Peyer's patch (tissue), 4 donors: ENCODE data around the gene AFG1L. TPM values are rescaled to one million over a fixed set of nuclear protein-coding genes. Genes with fewer than 3 reads are reported as not detected.

Experiments used
- DNase-seq, 3 donors: peaks; one replicate each; pipeline ENCODE4 v3.0.0-alpha.2; 2017 to 2019
- H3K27ac ChIP-seq, 4 donors: fragments of 200-600 bp; sonication (generic); one replicate each; pipeline ENCODE4 v1.5.1; 2016 to 2019
- H3K27me3 ChIP-seq, 2 donors: fragments of 200-600 bp; sonication (generic); one replicate each; pipeline ENCODE4 v1.5.1; 2019
- H3K36me3 ChIP-seq, 3 donors: fragments of 200-600 bp; sonication (generic); one replicate each; pipeline ENCODE4 v1.5.1; 2016 to 2019
- H3K4me1 ChIP-seq, 4 donors: fragments of 200-600 bp; sonication (generic); one replicate each; pipeline ENCODE4 v1.5.1; 2016 to 2019
- H3K4me3 ChIP-seq, 4 donors: fragments of 200-600 bp; sonication (generic); 1 replicate in 3 of 4; 2 replicates in 1 of 4; pipeline ENCODE4 v1.5.1; 2016 to 2019; ENCODE audit warnings: mild to moderate bottlenecking in 1 of 4
- H3K9me3 ChIP-seq, 4 donors: fragments of 200-600 bp; sonication (generic); one replicate each; pipeline ENCODE4 v1.5.1; 2016 to 2019; ENCODE audit warnings: mild to moderate bottlenecking in 1 of 4
- CTCF ChIP-seq, 6 experiments: fragments of 450-650 bp in 4 of 6; fragments of 200-600 bp in 2 of 6; sonication (generic) in 1 of 6; IDR thresholded peaks; one replicate each; pipeline ENCODE4 v1.5.1; 2017 to 2019; ENCODE audit warnings: antibody characterized with exemption in 6 of 6, mild to moderate bottlenecking in 3 of 6, moderate library complexity in 1 of 6
- POLR2A ChIP-seq, 2 donors: fragments of 450-650 bp; IDR thresholded peaks; one replicate each; pipeline ENCODE4 v1.5.1; 2017; ENCODE audit warnings: antibody characterized with exemption in 2 of 2, mild to moderate bottlenecking in 2 of 2, moderate library complexity in 2 of 2
- total RNA-seq, 4 donors: library from RNA; depleted of rRNA; stranded (reverse); fragments of >200 nt; gene quantifications; one replicate each; pipeline ENCODE4 v1.1.0, GENCODE V29; 2016

Gene AFG1L
- total RNA-seq, 4 donors from 2014 or later: 6.0 to 15.1 (median 8.1) TPM

GRCh38 chr6:108423982-108424705 lies 129.3 kb downstream of the AFG1L start:
- no peaks in the 10 kb centered on the region for H3K27me3 ChIP-seq
- no peak overlapping the region for H3K27ac ChIP-seq
- DNase-seq: no peak
- no peak overlapping the region for H3K4me3 ChIP-seq
- H3K36me3 ChIP-seq: no peaks in the 10 kb centered on the region
- TF ChIP-seq POLR2A (IDR thresholded peaks at IDR 0.05) (no peak), CTCF (IDR thresholded peaks at IDR 0.05) (no peak)
- H3K4me1 ChIP-seq: no peaks in the 10 kb centered on the region
- H3K9me3 ChIP-seq: no peaks in the 10 kb centered on the region

- Histone ChIP-seq H3K36me3 (no peaks in the 10 kb centered on the region), H3K27ac (no peak overlapping the region), H3K4me3 (no peak overlapping the region), H3K4me1 (no peaks in the 10 kb centered on the region), H3K9me3 (no peaks in the 10 kb centered on the region), H3K27me3 (no peaks in the 10 kb centered on the region)
- TF ChIP-seq POLR2A (IDR thresholded peaks at IDR 0.05) (no peak), CTCF (IDR thresholded peaks at IDR 0.05) (no peak)
- DNase-seq: no peak
Measured at GRCh38 chr6:108425428-108425827, 130.6 kb downstream of the AFG1L start.

- H3K27me3 ChIP-seq: no peaks in the 10 kb centered on the region
- no peaks in the 10 kb centered on the region for H3K9me3 ChIP-seq
- no peak for TF ChIP-seq POLR2A (IDR thresholded peaks at IDR 0.05)
- no peak for TF ChIP-seq CTCF (IDR thresholded peaks at IDR 0.05)
- no peak for DNase-seq
- H3K4me1 ChIP-seq: no peaks in the 10 kb centered on the region
- H3K4me3 ChIP-seq: no peak overlapping the region
- H3K27ac ChIP-seq: no peak overlapping the region
- no peaks in the 10 kb centered on the region for H3K36me3 ChIP-seq
Measured at GRCh38 chr6:108432143-108432542, 137.3 kb downstream of the AFG1L start.

- TF ChIP-seq CTCF (IDR thresholded peaks at IDR 0.05) (no peak), POLR2A (IDR thresholded peaks at IDR 0.05) (no peak)
- H3K4me1 ChIP-seq: no peaks in the 10 kb centered on the region
- no peak overlapping the region for H3K4me3 ChIP-seq
- no peak overlapping the region for H3K27ac ChIP-seq
- no peaks in the 10 kb centered on the region for H3K27me3 ChIP-seq
- no peaks in the 10 kb centered on the region for H3K36me3 ChIP-seq
- no peak for DNase-seq
- no peaks in the 10 kb centered on the region for H3K9me3 ChIP-seq
Measured at GRCh38 chr6:108432792-108433191, 137.9 kb downstream of the AFG1L start.

- no peak overlapping the region for H3K27ac ChIP-seq
- no peaks in the 10 kb centered on the region for H3K27me3 ChIP-seq
- no peak for TF ChIP-seq POLR2A (IDR thresholded peaks at IDR 0.05)
- TF ChIP-seq CTCF (IDR thresholded peaks at IDR 0.05): no peak
- no peak for DNase-seq
- H3K36me3 ChIP-seq: no peaks in the 10 kb centered on the region
- H3K4me3 ChIP-seq: no peak overlapping the region
- no peaks in the 10 kb centered on the region for H3K4me1 ChIP-seq
- H3K9me3 ChIP-seq: no peaks in the 10 kb centered on the region
Measured at GRCh38 chr6:108434222-108434621, 139.4 kb downstream of the AFG1L start.
